HCT116 (cell line): Measurements from ENCODE around the gene TFAP2D. TPM values are rescaled to one million over a fixed set of nuclear protein-coding genes. Genes with fewer than 3 reads are reported as not detected.

Experiments
- ATAC-seq: fragments of 200-7000 bp; cut with Tn5 transposase; 2 replicates; pipeline ENCODE4 v1.9.1; 2020; ENCODE audit warnings: mild to moderate bottlenecking, moderate library complexity
- BruUV-seq: library from RNA; stranded (reverse); fragments of 400-500 nt; replicated peaks from 2 replicates; lab custom pipeline; 2021; lab: Mats Ljungman, UMichigan
- CTCF ChIA-PET: fragments of 300-600 bp; sonication (Branson Sonifier 250); formaldehyde crosslinking; loops from one replicate; lab custom pipeline; 2021; ENCODE audit warnings: antibody characterized with exemption; lab: Charles Lee
- POLR2A ChIA-PET: fragments of 300-600, 350-600 bp; sonication (Branson Sonifier 250); formaldehyde crosslinking; loops from one replicate; lab custom pipeline; 2021; ENCODE audit warnings: antibody characterized with exemption; lab: Charles Lee
- RAD21 ChIA-PET, 2 experiments: fragments of 300-600 bp; sonication (Branson Sonifier 250); formaldehyde crosslinking; loops; one replicate each; lab custom pipeline; 2023; ENCODE audit warnings: low total read pairs in 2 of 2; ENCODE audit not compliant: uncharacterized antibody in 2 of 2, unreplicated experiment in 2 of 2, low non-redundant PET in 1 of 2; lab: Charles Lee
- DNase-seq: peaks from one replicate; pipeline ENCODE4 v3.0.0-alpha.2; 2010; ENCODE audit warnings: low read depth, low spot score
- H2AFZ ChIP-seq: fragments of 200-600 bp; shearing (Covaris generic), sonication (generic); 2 replicates; pipeline ENCODE4 v1.6.1; 2017; ENCODE audit warnings: low read depth, mixed run types, mixed read lengths, antibody characterized with exemption, low read length; ENCODE audit not compliant: poor library complexity, severe bottlenecking
- H3K27ac ChIP-seq: 2 replicates; pipeline ENCODE4 v1.5.1; 2012; ENCODE audit warnings: low read depth, low read length
- H3K27me3 ChIP-seq: fragments of 200-600 bp; sonication (generic); 2 replicates; pipeline ENCODE4 v1.6.1; 2016; ENCODE audit warnings: mixed run types, low read length, mixed read lengths; ENCODE audit not compliant: insufficient read depth
- H3K36me3 ChIP-seq, 2 experiments: fragments of 200-500 bp in 1 of 2; fragments of 200-600 bp in 1 of 2; sonication (Bioruptor generic) in 1 of 2; sonication (generic) in 1 of 2; 2 replicates each; pipeline versions ENCODE4 v1.5.1 to v1.6.1; 2014 to 2016; ENCODE audit warnings: low read length in 2 of 2, inconsistent platforms in 1 of 2, mixed read lengths in 1 of 2, mixed run types in 1 of 2; ENCODE audit not compliant: insufficient read depth in 2 of 2, control insufficient read depth in 1 of 2
- H3K4me1 ChIP-seq, 2 experiments: fragments of 200-600 bp in 1 of 2; sonication (generic) in 1 of 2; 2 replicates each; pipeline versions ENCODE4 v1.5.1 to v1.6.1; 2012 to 2017; ENCODE audit warnings: low read length in 2 of 2, inconsistent platforms in 1 of 2, mild to moderate bottlenecking in 1 of 2, mixed read lengths in 1 of 2, mixed run types in 1 of 2, moderate library complexity in 1 of 2; ENCODE audit not compliant: insufficient read depth in 2 of 2, control insufficient read depth in 1 of 2
- H3K4me2 ChIP-seq: fragments of 200-600 bp; sonication (generic); 2 replicates; pipeline ENCODE4 v1.6.1; 2017; ENCODE audit warnings: mixed run types, low read length, mixed read lengths
- H3K4me3 ChIP-seq, 2 experiments: fragments of 200-600 bp in 1 of 2; sonication (generic) in 1 of 2; replicated peaks in 1 of 2; 2 replicates each; pipeline ENCODE4 v1.5.1; 2011 to 2016; ENCODE audit warnings: low read length in 2 of 2, control low read depth in 1 of 2, low read depth in 1 of 2, mild to moderate bottlenecking in 1 of 2, mixed read lengths in 1 of 2, mixed run types in 1 of 2
- H3K79me2 ChIP-seq: fragments of 200-600 bp; sonication (generic); 2 replicates; pipeline ENCODE4 v1.6.1; 2017; ENCODE audit warnings: mild to moderate bottlenecking, mixed run types, low read length, moderate library complexity, mixed read lengths; ENCODE audit not compliant: insufficient read depth
- H3K9ac ChIP-seq: fragments of 200-600 bp; sonication (generic); 2 replicates; pipeline ENCODE4 v1.6.1; 2016; ENCODE audit warnings: low read length, mixed read lengths
- H3K9me2 ChIP-seq: fragments of 200-600 bp; sonication (generic), shearing (Covaris generic); 2 replicates; pipeline ENCODE4 v1.6.1; 2017; ENCODE audit warnings: mixed run types, mild to moderate bottlenecking, moderate library complexity; ENCODE audit not compliant: insufficient read depth
- H3K9me3 ChIP-seq, 2 experiments: fragments of 200-500 bp in 1 of 2; fragments of 200-600 bp in 1 of 2; sonication (Bioruptor generic) in 1 of 2; sonication (generic) in 1 of 2; 2 replicates each; pipeline ENCODE4 v1.6.1; 2014 to 2017; ENCODE audit warnings: low read length in 2 of 2, mixed read lengths in 2 of 2, inconsistent platforms in 1 of 2, low read depth in 1 of 2, mild to moderate bottlenecking in 1 of 2, mixed run types in 1 of 2, moderate library complexity in 1 of 2; ENCODE audit not compliant: control insufficient read depth in 1 of 2, insufficient read depth in 1 of 2
- H4K20me1 ChIP-seq: fragments of 200-600 bp; sonication (generic), shearing (Covaris generic); 2 replicates; pipeline ENCODE4 v1.6.1; 2017; ENCODE audit warnings: mixed run types, mild to moderate bottlenecking, moderate library complexity; ENCODE audit not compliant: insufficient read depth
- CBX3 ChIP-seq: IDR thresholded peaks from 2 replicates; pipeline ENCODE4 v1.6.1; 2012; ENCODE audit warnings: low read depth
- CEBPB ChIP-seq: IDR thresholded peaks from 2 replicates; pipeline ENCODE4 v1.6.1; 2012; ENCODE audit warnings: low read depth
- ELF1 ChIP-seq: IDR thresholded peaks from 2 replicates; pipeline ENCODE4 v1.6.1; 2012; ENCODE audit warnings: low read depth, borderline replicate concordance
- EZH2 ChIP-seq: fragments of 200-600 bp; sonication (generic); IDR thresholded peaks from 2 replicates; pipeline ENCODE4 v1.6.1; 2017; ENCODE audit warnings: antibody characterized with exemption, mixed run types
- EZH2phosphoT487 ChIP-seq: fragments of 200-600 bp; IDR thresholded peaks from 2 replicates; pipeline ENCODE4 v1.6.1; 2018; ENCODE audit warnings: antibody characterized with exemption, borderline replicate concordance
- FOSL1 ChIP-seq: IDR thresholded peaks from 2 replicates; pipeline ENCODE4 v1.6.1; 2012; ENCODE audit warnings: low read depth
- POLR2A ChIP-seq: IDR thresholded peaks from 2 replicates; pipeline ENCODE4 v1.7.0; 2011; ENCODE audit warnings: borderline replicate concordance; ENCODE audit not compliant: insufficient read depth, insufficient read length; ENCODE audit errors: extremely low read depth
- RAD21 ChIP-seq: IDR thresholded peaks from 2 replicates; pipeline ENCODE4 v1.6.1; 2012; ENCODE audit warnings: low read depth, mild to moderate bottlenecking
- SIN3A ChIP-seq: IDR thresholded peaks from 2 replicates; pipeline ENCODE4 v1.6.1; 2012; ENCODE audit warnings: low read depth
- TCF7L2 ChIP-seq: IDR thresholded peaks from 2 replicates; pipeline ENCODE4 v1.7.0; 2011; ENCODE audit warnings: borderline replicate concordance, inconsistent platforms; ENCODE audit not compliant: insufficient read depth, insufficient read length; ENCODE audit errors: extremely low read depth
- ZFX ChIP-seq: fragments of 450-650 bp; IDR thresholded peaks from 2 replicates; pipeline ENCODE4 v1.6.1; 2017
- intact Hi-C: fragments of 100-400 bp; cut with micrococcal nuclease; formaldehyde crosslinking; loops from 2 replicates; pipeline ENCODE4 v1.10.0; 2022
- total RNA-seq: library from RNA; stranded (reverse); gene quantifications from one replicate; pipeline ENCODE4 v1.2.1, GENCODE V29; 2021; ENCODE audit not compliant: unreplicated experiment
- TF ChIP-seq, protein P1 (sequence below): IDR thresholded peaks from 2 replicates; pipeline ENCODE4 v1.6.1; 2012
- TF ChIP-seq, protein P2 (sequence below): IDR thresholded peaks from 2 replicates; pipeline ENCODE4 v1.6.1; 2012; ENCODE audit warnings: low read depth

Gene TFAP2D
- total RNA-seq, 1 experiment from 2014 or later: not detected

DNA sequence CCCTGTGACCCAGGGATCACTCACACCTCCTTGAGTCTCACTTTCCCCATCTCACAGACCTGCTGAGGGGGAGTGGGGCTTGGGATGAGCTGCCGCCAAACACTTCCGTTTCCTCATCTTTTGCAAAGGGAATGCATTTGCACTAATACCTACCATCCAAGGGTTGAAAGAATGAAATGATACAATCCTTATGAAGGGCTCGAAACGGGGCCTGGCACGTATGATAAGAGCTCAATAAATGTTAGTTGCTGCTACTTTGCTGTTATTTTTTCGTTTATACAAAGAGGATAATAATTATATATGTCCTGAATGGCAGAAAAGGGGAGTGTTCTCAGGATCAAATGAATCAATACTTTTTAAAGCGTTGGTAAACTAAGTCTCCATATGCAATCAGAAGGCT is 6.1 kb upstream of the TFAP2D start:
- intact Hi-C loops: no loop called here
- no peak for TF ChIP-seq TCF7L2
- no peak for TF ChIP-seq ZFX
- TF ChIP-seq POLR2A: no peak
- ATAC-seq (no peak), DNase-seq (no peak)
- Histone ChIP-seq H3K4me1 (no peaks in the 10 kb centered on the region), H3K9me3 (peaks cover 4 to 11% of the 10 kb centered on the region in 2 experiments; a peak in 2 of 4 replicates), H3K27me3 (no peaks in the 10 kb centered on the region), H3K9ac (no peak overlapping the region), H3K79me2 (no peaks in the 10 kb centered on the region), H3K9me2 (no peaks in the 10 kb centered on the region), H2AFZ (no peak overlapping the region), H4K20me1 (no peaks in the 10 kb centered on the region), H3K4me3 (no peak overlapping the region), H3K4me2 (no peak overlapping the region), H3K27ac (no peak overlapping the region), H3K36me3 (no peaks in the 10 kb centered on the region)
- no TSS peak for BruUV-seq
- RAD21 ChIA-PET: no interaction called here
- POLR2A ChIA-PET: no interaction called here
- CTCF ChIA-PET: no interaction called here

DNA sequence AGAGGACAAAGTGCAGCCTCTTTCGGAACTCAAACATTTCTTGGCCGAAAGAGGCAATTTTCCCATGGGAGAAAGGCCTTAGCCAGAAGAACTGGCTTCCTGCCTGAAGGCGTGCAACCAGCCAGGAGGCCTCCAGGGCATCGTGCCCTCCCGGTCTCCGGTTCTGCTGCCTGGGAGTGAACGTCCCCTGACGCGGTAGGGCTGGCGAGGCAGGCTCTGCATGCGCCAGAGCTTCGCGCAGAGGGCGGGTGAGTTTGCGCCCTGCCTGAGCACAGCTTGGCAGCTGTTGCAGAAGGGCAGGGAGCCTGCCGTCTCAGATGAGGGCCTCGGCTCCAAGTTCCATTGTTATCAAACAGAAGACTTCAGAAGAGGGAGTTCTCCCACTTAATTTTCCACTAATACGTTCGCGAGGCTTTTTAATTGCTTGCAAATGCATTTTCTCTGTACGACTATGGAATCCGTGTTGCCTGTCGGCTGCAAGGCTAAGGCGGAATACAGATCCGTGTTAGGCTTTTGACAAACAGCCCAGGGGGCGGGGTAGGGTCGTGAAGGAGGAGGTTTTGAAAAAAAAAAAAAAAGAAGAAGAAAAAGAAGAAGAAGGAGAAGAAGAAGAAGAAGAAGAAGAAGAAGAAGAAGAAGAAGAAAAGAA is 5.5 kb upstream of the TFAP2D start:
- Histone ChIP-seq H3K36me3 (no peaks in the 10 kb centered on the region), H3K4me3 (no peak overlapping the region), H3K9ac (no peak overlapping the region), H3K4me2 (no peak overlapping the region), H3K4me1 (no peaks in the 10 kb centered on the region), H3K27ac (no peak overlapping the region), H3K79me2 (no peaks in the 10 kb centered on the region), H4K20me1 (no peaks in the 10 kb centered on the region), H3K9me3 (peaks cover 4 to 11% of the 10 kb centered on the region in 2 experiments; a peak in 2 of 4 replicates), H3K27me3 (no peaks in the 10 kb centered on the region), H3K9me2 (no peaks in the 10 kb centered on the region), H2AFZ (no peak overlapping the region)
- no peak for DNase-seq
- no peak for ATAC-seq
- no peak for TF ChIP-seq EZH2
- TF ChIP-seq FOSL1: no peak
- TF ChIP-seq, protein P1, sequence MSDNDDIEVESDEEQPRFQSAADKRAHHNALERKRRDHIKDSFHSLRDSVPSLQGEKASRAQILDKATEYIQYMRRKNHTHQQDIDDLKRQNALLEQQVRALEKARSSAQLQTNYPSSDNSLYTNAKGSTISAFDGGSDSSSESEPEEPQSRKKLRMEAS: no peak
- no peak for TF ChIP-seq EZH2phosphoT487
- TF ChIP-seq RAD21: no peak
- TF ChIP-seq CEBPB: no peak
- no peak for TF ChIP-seq TCF7L2
- TF ChIP-seq, protein P2, sequence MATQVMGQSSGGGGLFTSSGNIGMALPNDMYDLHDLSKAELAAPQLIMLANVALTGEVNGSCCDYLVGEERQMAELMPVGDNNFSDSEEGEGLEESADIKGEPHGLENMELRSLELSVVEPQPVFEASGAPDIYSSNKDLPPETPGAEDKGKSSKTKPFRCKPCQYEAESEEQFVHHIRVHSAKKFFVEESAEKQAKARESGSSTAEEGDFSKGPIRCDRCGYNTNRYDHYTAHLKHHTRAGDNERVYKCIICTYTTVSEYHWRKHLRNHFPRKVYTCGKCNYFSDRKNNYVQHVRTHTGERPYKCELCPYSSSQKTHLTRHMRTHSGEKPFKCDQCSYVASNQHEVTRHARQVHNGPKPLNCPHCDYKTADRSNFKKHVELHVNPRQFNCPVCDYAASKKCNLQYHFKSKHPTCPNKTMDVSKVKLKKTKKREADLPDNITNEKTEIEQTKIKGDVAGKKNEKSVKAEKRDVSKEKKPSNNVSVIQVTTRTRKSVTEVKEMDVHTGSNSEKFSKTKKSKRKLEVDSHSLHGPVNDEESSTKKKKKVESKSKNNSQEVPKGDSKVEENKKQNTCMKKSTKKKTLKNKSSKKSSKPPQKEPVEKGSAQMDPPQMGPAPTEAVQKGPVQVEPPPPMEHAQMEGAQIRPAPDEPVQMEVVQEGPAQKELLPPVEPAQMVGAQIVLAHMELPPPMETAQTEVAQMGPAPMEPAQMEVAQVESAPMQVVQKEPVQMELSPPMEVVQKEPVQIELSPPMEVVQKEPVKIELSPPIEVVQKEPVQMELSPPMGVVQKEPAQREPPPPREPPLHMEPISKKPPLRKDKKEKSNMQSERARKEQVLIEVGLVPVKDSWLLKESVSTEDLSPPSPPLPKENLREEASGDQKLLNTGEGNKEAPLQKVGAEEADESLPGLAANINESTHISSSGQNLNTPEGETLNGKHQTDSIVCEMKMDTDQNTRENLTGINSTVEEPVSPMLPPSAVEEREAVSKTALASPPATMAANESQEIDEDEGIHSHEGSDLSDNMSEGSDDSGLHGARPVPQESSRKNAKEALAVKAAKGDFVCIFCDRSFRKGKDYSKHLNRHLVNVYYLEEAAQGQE: no peak
- no peak for TF ChIP-seq CBX3
- TF ChIP-seq SIN3A: no peak
- no peak for TF ChIP-seq ELF1
- intact Hi-C loops: no loop called here
- no TSS peak for BruUV-seq
- RAD21 ChIA-PET: no interaction called here
- CTCF ChIA-PET: no interaction called here
- POLR2A ChIA-PET: no interaction called here
